Measurements from ENCODE around the gene E2F3.

DNA sequence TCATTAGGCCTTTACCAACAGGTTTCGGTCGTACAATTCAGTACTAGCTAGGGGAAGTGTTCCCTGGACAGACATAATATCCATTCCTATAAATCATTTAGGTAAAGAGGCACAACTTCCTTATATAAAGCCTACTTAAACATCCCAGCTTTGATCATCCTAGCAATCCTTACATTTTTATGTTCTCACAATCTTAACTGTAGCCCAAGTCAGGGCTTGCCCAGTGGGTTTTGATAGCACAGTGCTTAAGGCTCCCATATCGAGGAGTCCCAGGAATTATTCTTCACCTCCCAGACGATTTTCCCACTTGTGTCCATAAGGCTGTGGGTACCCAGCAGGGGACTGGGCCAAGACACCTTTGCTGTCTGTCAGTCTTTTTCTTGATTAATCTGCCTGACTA, 63.2 kb downstream of the E2F3 start:
- TF ChIP-seq, protein P1, sequence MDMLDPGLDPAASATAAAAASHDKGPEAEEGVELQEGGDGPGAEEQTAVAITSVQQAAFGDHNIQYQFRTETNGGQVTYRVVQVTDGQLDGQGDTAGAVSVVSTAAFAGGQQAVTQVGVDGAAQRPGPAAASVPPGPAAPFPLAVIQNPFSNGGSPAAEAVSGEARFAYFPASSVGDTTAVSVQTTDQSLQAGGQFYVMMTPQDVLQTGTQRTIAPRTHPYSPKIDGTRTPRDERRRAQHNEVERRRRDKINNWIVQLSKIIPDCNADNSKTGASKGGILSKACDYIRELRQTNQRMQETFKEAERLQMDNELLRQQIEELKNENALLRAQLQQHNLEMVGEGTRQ (CRISPR knock-in tag; IDR thresholded peaks at IDR 0.05): no peak
- TF ChIP-seq, protein P2, sequence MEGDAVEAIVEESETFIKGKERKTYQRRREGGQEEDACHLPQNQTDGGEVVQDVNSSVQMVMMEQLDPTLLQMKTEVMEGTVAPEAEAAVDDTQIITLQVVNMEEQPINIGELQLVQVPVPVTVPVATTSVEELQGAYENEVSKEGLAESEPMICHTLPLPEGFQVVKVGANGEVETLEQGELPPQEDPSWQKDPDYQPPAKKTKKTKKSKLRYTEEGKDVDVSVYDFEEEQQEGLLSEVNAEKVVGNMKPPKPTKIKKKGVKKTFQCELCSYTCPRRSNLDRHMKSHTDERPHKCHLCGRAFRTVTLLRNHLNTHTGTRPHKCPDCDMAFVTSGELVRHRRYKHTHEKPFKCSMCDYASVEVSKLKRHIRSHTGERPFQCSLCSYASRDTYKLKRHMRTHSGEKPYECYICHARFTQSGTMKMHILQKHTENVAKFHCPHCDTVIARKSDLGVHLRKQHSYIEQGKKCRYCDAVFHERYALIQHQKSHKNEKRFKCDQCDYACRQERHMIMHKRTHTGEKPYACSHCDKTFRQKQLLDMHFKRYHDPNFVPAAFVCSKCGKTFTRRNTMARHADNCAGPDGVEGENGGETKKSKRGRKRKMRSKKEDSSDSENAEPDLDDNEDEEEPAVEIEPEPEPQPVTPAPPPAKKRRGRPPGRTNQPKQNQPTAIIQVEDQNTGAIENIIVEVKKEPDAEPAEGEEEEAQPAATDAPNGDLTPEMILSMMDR (IDR thresholded peaks at IDR 0.05): no peak
- TF ChIP-seq ETV6 (CRISPR knock-in tag; IDR thresholded peaks at IDR 0.05) (no peak), OVOL2 (CRISPR knock-in tag; IDR thresholded peaks at IDR 0.05; ENCODE audit: borderline replicate concordance) (no peak), RELA (CRISPR knock-in tag; IDR thresholded peaks at IDR 0.05; ENCODE audit: borderline replicate concordance) (no peak), JUN (CRISPR knock-in tag; IDR thresholded peaks at IDR 0.05) (no peak), ZNF263 (CRISPR knock-in tag; IDR thresholded peaks at IDR 0.05; ENCODE audit: low read depth) (no peak), ZNF232 (CRISPR knock-in tag; IDR thresholded peaks at IDR 0.05) (no peak)
- TF ChIP-seq, protein P3, sequence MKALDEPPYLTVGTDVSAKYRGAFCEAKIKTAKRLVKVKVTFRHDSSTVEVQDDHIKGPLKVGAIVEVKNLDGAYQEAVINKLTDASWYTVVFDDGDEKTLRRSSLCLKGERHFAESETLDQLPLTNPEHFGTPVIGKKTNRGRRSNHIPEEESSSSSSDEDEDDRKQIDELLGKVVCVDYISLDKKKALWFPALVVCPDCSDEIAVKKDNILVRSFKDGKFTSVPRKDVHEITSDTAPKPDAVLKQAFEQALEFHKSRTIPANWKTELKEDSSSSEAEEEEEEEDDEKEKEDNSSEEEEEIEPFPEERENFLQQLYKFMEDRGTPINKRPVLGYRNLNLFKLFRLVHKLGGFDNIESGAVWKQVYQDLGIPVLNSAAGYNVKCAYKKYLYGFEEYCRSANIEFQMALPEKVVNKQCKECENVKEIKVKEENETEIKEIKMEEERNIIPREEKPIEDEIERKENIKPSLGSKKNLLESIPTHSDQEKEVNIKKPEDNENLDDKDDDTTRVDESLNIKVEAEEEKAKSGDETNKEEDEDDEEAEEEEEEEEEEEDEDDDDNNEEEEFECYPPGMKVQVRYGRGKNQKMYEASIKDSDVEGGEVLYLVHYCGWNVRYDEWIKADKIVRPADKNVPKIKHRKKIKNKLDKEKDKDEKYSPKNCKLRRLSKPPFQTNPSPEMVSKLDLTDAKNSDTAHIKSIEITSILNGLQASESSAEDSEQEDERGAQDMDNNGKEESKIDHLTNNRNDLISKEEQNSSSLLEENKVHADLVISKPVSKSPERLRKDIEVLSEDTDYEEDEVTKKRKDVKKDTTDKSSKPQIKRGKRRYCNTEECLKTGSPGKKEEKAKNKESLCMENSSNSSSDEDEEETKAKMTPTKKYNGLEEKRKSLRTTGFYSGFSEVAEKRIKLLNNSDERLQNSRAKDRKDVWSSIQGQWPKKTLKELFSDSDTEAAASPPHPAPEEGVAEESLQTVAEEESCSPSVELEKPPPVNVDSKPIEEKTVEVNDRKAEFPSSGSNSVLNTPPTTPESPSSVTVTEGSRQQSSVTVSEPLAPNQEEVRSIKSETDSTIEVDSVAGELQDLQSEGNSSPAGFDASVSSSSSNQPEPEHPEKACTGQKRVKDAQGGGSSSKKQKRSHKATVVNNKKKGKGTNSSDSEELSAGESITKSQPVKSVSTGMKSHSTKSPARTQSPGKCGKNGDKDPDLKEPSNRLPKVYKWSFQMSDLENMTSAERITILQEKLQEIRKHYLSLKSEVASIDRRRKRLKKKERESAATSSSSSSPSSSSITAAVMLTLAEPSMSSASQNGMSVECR (CRISPR knock-in tag; IDR thresholded peaks at IDR 0.05; ENCODE audit: borderline replicate concordance): no peak
- TF ChIP-seq, protein P4, sequence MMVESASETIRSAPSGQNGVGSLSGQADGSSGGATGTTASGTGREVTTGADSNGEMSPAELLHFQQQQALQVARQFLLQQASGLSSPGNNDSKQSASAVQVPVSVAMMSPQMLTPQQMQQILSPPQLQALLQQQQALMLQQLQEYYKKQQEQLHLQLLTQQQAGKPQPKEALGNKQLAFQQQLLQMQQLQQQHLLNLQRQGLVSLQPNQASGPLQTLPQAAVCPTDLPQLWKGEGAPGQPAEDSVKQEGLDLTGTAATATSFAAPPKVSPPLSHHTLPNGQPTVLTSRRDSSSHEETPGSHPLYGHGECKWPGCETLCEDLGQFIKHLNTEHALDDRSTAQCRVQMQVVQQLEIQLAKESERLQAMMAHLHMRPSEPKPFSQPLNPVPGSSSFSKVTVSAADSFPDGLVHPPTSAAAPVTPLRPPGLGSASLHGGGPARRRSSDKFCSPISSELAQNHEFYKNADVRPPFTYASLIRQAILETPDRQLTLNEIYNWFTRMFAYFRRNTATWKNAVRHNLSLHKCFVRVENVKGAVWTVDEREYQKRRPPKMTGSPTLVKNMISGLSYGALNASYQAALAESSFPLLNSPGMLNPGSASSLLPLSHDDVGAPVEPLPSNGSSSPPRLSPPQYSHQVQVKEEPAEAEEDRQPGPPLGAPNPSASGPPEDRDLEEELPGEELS (CRISPR knock-in tag; IDR thresholded peaks at IDR 0.05): no peak
- TF ChIP-seq, protein P5, sequence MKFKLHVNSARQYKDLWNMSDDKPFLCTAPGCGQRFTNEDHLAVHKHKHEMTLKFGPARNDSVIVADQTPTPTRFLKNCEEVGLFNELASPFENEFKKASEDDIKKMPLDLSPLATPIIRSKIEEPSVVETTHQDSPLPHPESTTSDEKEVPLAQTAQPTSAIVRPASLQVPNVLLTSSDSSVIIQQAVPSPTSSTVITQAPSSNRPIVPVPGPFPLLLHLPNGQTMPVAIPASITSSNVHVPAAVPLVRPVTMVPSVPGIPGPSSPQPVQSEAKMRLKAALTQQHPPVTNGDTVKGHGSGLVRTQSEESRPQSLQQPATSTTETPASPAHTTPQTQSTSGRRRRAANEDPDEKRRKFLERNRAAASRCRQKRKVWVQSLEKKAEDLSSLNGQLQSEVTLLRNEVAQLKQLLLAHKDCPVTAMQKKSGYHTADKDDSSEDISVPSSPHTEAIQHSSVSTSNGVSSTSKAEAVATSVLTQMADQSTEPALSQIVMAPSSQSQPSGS (CRISPR knock-in tag; IDR thresholded peaks at IDR 0.05; ENCODE audit: borderline replicate concordance, low read depth): no peak
- TF ChIP-seq, protein P6, sequence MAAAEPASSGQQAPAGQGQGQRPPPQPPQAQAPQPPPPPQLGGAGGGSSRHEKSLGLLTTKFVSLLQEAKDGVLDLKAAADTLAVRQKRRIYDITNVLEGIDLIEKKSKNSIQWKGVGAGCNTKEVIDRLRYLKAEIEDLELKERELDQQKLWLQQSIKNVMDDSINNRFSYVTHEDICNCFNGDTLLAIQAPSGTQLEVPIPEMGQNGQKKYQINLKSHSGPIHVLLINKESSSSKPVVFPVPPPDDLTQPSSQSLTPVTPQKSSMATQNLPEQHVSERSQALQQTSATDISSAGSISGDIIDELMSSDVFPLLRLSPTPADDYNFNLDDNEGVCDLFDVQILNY (CRISPR knock-in tag; IDR thresholded peaks at IDR 0.05): no peak
- TF ChIP-seq, protein P7, sequence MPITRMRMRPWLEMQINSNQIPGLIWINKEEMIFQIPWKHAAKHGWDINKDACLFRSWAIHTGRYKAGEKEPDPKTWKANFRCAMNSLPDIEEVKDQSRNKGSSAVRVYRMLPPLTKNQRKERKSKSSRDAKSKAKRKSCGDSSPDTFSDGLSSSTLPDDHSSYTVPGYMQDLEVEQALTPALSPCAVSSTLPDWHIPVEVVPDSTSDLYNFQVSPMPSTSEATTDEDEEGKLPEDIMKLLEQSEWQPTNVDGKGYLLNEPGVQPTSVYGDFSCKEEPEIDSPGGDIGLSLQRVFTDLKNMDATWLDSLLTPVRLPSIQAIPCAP (CRISPR knock-in tag; IDR thresholded peaks at IDR 0.05): no peak
- TF ChIP-seq, protein P8, sequence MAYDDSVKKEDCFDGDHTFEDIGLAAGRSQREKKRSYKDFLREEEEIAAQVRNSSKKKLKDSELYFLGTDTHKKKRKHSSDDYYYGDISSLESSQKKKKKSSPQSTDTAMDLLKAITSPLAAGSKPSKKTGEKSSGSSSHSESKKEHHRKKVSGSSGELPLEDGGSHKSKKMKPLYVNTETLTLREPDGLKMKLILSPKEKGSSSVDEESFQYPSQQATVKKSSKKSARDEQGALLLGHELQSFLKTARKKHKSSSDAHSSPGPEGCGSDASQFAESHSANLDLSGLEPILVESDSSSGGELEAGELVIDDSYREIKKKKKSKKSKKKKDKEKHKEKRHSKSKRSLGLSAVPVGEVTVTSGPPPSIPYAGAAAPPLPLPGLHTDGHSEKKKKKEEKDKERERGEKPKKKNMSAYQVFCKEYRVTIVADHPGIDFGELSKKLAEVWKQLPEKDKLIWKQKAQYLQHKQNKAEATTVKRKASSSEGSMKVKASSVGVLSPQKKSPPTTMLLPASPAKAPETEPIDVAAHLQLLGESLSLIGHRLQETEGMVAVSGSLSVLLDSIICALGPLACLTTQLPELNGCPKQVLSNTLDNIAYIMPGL (CRISPR knock-in tag; IDR thresholded peaks at IDR 0.05): no peak

Data from WTC11 (cell line).